Fibroblast of the aortic adventitia (primary cell): ENCODE measurements around the gene TYR. TPM values are rescaled to one million over a fixed set of nuclear protein-coding genes. Genes with fewer than 3 reads are reported as not detected.

ENCODE experiments used
- DNase-seq: peaks from one replicate; pipeline ENCODE4 v3.0.0-alpha.2; 2010; ENCODE audit warnings: low read depth
- H3K4me3 ChIP-seq: 2 replicates; pipeline ENCODE4 v1.5.1; 2011; ENCODE audit warnings: low read depth, mild to moderate bottlenecking, control low read depth, low read length, moderate library complexity
- total RNA-seq: library from RNA; depleted of rRNA; stranded (reverse); fragments of >200 nt; gene quantifications from 2 replicates; pipeline ENCODE4 v1.2.3, GENCODE V29; 2012; ENCODE audit warnings: low replicate concordance
- TF ChIP-seq, protein P1 (sequence below): IDR thresholded peaks from 2 replicates; pipeline ENCODE4 v1.5.1; 2011; ENCODE audit warnings: mild to moderate bottlenecking, low read length, control low read depth, inconsistent platforms; ENCODE audit not compliant: insufficient read depth

The TYR gene
- not detected in 2 replicates for total RNA-seq

DNA sequence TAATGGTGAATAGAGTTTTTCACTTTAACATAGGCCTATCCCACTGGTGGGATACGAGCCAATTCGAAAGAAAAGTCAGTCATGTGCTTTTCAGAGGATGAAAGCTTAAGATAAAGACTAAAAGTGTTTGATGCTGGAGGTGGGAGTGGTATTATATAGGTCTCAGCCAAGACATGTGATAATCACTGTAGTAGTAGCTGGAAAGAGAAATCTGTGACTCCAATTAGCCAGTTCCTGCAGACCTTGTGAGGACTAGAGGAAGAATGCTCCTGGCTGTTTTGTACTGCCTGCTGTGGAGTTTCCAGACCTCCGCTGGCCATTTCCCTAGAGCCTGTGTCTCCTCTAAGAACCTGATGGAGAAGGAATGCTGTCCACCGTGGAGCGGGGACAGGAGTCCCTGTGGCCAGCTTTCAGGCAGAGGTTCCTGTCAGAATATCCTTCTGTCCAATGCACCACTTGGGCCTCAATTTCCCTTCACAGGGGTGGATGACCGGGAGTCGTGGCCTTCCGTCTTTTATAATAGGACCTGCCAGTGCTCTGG is at the start of gene TYR:
Gene TYR (plus strand): TSS at position 185 of the 541 bp plus-strand sequence. CDS start 79 bp downstream, at position 264.
- TF ChIP-seq, protein P1, sequence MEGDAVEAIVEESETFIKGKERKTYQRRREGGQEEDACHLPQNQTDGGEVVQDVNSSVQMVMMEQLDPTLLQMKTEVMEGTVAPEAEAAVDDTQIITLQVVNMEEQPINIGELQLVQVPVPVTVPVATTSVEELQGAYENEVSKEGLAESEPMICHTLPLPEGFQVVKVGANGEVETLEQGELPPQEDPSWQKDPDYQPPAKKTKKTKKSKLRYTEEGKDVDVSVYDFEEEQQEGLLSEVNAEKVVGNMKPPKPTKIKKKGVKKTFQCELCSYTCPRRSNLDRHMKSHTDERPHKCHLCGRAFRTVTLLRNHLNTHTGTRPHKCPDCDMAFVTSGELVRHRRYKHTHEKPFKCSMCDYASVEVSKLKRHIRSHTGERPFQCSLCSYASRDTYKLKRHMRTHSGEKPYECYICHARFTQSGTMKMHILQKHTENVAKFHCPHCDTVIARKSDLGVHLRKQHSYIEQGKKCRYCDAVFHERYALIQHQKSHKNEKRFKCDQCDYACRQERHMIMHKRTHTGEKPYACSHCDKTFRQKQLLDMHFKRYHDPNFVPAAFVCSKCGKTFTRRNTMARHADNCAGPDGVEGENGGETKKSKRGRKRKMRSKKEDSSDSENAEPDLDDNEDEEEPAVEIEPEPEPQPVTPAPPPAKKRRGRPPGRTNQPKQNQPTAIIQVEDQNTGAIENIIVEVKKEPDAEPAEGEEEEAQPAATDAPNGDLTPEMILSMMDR: no peak
- no peak within 1 kb of the TSS for H3K4me3 ChIP-seq
- no peak for DNase-seq

DNA sequence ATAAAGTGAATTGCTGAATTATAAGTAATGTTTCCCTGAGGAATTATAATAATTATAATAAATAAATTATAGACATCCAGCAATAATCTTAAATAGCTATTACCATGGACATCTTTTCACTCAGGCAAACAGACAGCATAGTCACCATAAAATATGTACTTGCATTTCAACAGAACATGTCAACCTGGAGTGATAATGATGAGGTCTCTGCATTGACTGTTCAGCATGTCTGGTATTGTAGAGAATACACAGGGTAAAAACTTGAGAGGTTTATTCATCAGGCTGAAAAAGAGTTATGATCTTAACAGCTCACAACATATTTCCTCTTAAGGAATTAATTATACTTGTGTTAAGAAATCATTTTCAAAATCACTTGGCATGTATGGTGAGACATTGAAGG is 41.1 kb upstream of the TYR start:
- no peak overlapping the region for H3K4me3 ChIP-seq
- TF ChIP-seq, protein P1: no peak
- DNase-seq: no peak

DNA sequence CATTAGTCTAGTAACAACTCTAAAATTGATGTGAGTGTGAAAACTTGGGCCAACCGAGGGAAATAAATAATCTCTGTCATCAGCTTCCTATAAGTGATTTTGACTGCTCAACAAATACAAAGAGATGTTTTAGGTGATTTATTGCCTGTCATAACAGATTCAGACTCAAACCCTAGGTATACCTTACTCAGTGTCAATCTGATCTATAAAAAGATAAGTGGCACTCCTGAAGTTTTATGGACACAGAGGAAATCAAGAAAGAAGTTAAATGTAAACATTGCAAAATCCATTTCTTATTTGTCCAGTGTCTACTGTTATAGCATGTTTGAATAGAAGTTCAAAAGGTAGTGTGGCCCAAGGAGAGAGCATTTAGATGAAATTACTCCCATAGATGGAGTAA is 30.4 kb upstream of the TYR start:
- TF ChIP-seq, protein P1: no peak
- no peak for DNase-seq

DNA sequence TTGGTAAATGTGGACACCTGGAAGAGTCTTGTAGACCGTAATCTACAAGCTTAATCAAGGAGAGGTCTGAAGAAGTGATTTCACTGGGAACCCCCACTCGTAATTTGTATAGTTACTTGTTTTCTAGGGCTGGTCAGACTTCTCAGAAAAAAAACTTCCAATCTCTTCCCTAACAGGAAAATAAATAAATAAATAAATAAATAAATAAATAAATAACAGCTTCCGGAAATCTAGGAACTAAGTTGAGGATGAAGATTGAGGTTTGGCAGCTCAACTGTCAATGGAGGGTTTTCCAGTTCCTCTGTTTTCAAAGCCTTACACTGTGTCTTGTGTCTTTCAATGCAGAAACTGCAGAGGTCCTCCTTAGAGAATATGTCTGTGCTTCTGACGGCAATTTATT is 17.7 kb upstream of the TYR start:
- TF ChIP-seq, protein P1: no peak
- H3K4me3 ChIP-seq: no peak overlapping the region
- DNase-seq: no peak

More for the DNA sequence above, 30.4 kb upstream of the TYR start:
- no peak overlapping the region for H3K4me3 ChIP-seq

DNA sequence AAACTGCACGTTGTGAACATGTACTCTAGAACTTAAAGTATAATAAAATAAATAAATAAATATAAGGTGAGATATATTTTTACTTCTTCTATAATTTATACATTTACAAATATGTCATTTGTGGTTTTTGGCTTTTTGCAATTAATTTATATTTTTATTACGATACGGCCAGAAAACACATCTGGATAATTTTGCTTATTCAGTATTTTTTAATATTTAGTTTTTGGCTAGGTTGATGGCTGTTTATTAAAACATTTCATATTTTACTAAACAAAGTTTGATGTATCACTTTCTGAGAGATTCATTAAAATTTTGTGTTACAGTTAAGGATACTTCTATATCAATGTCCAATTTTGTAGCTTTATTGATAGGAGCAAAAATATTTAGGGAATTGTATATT is 15.7 kb upstream of the TYR start:
- TF ChIP-seq, protein P1: no peak
- no peak for DNase-seq
- no peak overlapping the region for H3K4me3 ChIP-seq

DNA sequence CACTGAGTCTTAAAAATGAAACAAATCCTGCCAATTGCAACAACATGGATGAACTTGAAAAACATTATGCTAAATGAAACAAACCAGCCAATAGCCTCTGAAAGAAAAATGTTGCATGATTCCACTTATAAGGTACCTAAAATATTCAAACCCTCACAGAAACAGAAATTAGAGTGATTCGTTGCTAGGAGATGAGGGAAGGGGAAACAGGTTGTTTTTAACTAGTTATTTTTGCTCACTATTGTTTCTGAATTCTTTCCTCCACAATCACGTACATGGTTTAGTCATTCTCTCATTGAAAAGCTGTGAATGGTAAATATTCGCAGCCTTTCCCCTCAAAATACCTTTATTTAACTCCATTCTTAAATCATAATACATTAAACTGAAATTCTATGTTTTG is 14.0 kb upstream of the TYR start:
- no peak for DNase-seq
- TF ChIP-seq, protein P1: no peak

DNA sequence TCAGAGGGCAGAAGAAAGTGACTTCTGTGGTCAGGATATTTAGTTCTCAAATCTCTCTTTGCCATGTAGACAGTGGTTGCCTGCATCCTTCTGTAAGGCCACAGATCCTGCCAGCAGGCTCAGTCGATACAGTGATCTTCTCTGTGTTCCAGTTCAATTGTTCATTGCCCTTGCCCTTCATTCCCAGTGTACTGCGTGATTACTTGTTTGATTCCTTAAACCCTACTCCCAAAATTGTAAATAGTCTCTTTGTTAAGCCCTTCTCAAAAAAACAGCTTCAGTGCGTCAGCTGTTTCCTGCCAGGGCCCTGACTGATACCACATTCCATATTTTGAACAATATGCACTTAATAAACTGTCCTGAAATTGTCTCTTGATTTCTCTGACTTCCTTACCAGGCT is 9.3 kb upstream of the TYR start:
- no peak overlapping the region for H3K4me3 ChIP-seq
- no peak for DNase-seq
- TF ChIP-seq, protein P1: no peak

More for the DNA sequence above, 14.0 kb upstream of the TYR start:
- H3K4me3 ChIP-seq: no peak overlapping the region
